ENCODE measurements around the gene NCBP3. TPM values are rescaled to one million over a fixed set of nuclear protein-coding genes. Genes with fewer than 3 reads are reported as not detected.

The NCBP3 gene
- total RNA-seq, 1 donor from 2014 or later, result 8.2 TPM

- TF ChIP-seq, protein P1, sequence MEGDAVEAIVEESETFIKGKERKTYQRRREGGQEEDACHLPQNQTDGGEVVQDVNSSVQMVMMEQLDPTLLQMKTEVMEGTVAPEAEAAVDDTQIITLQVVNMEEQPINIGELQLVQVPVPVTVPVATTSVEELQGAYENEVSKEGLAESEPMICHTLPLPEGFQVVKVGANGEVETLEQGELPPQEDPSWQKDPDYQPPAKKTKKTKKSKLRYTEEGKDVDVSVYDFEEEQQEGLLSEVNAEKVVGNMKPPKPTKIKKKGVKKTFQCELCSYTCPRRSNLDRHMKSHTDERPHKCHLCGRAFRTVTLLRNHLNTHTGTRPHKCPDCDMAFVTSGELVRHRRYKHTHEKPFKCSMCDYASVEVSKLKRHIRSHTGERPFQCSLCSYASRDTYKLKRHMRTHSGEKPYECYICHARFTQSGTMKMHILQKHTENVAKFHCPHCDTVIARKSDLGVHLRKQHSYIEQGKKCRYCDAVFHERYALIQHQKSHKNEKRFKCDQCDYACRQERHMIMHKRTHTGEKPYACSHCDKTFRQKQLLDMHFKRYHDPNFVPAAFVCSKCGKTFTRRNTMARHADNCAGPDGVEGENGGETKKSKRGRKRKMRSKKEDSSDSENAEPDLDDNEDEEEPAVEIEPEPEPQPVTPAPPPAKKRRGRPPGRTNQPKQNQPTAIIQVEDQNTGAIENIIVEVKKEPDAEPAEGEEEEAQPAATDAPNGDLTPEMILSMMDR (IDR thresholded peaks at IDR 0.05; ENCODE audit: insufficient read depth, low read length, severe bottlenecking), result no peak
- DNase-seq (ENCODE audit: low read depth) (no peak), FAIRE-seq (no peak)
- peaks cover 38% of the 10 kb centered on the region for H3K36me3 ChIP-seq (ENCODE audit: control insufficient read depth, insufficient read depth, low read length)
- no peaks in the 10 kb centered on the region for H3K27me3 ChIP-seq (ENCODE audit: control insufficient read depth, insufficient read depth, low read length)
- H3K4me3 ChIP-seq (ENCODE audit: low read depth, low read length), result no peak overlapping the region
These were observed 33.8 kb upstream of the NCBP3 start for GRCh38 chr17:3879591-3880417.

- peak; percentile 85 for FAIRE-seq
- no peak for DNase-seq (ENCODE audit: low read depth)
- TF ChIP-seq, protein P1 (IDR thresholded peaks at IDR 0.05; ENCODE audit: insufficient read depth, low read length, severe bottlenecking), result no peak
- H3K36me3 ChIP-seq (ENCODE audit: control insufficient read depth, insufficient read depth, low read length), result peaks cover 33% of the 10 kb centered on the region
- H3K4me3 ChIP-seq (ENCODE audit: low read depth, low read length), result no peak overlapping the region
- H3K27me3 ChIP-seq (ENCODE audit: control insufficient read depth, insufficient read depth, low read length), result no peaks in the 10 kb centered on the region
These were observed 33.1 kb upstream of the NCBP3 start for GRCh38 chr17:3879186-3879585.

GRCh38 chr17:3877220-3877619 lies 31.2 kb upstream of the NCBP3 start:
- Histone ChIP-seq H3K27me3 (ENCODE audit: control insufficient read depth, insufficient read depth, low read length) (no peaks in the 10 kb centered on the region), H3K36me3 (ENCODE audit: control insufficient read depth, insufficient read depth, low read length) (peaks cover 23% of the 10 kb centered on the region), H3K4me3 (ENCODE audit: low read depth, low read length) (no peak overlapping the region)
- TF ChIP-seq, protein P1 (IDR thresholded peaks at IDR 0.05; ENCODE audit: insufficient read depth, low read length, severe bottlenecking), result no peak
- FAIRE-seq, result no peak
- no peak for DNase-seq (ENCODE audit: low read depth)

GRCh38 chr17:3875317-3875716 lies 29.3 kb upstream of the NCBP3 start:
- H3K27me3 ChIP-seq (ENCODE audit: control insufficient read depth, insufficient read depth, low read length), result no peaks in the 10 kb centered on the region
- FAIRE-seq (no peak), DNase-seq (ENCODE audit: low read depth) (no peak)
- TF ChIP-seq, protein P1 (IDR thresholded peaks at IDR 0.05; ENCODE audit: insufficient read depth, low read length, severe bottlenecking), result no peak
- peaks cover 24% of the 10 kb centered on the region for H3K36me3 ChIP-seq (ENCODE audit: control insufficient read depth, insufficient read depth, low read length)
- no peak overlapping the region for H3K4me3 ChIP-seq (ENCODE audit: low read depth, low read length)

GRCh38 chr17:3873862-3874261 lies 27.8 kb upstream of the NCBP3 start:
- FAIRE-seq (no peak), DNase-seq (ENCODE audit: low read depth) (no peak)
- TF ChIP-seq, protein P1 (IDR thresholded peaks at IDR 0.05; ENCODE audit: insufficient read depth, low read length, severe bottlenecking), result no peak
- Histone ChIP-seq H3K36me3 (ENCODE audit: control insufficient read depth, insufficient read depth, low read length) (peaks cover 19% of the 10 kb centered on the region), H3K4me3 (ENCODE audit: low read depth, low read length) (no peak overlapping the region), H3K27me3 (ENCODE audit: control insufficient read depth, insufficient read depth, low read length) (no peaks in the 10 kb centered on the region)

Data from bronchial epithelial cell (primary cell).